HG03571 (cell line): ENCODE data around the gene TMEM154.
"Not testable (repeated sequence)": the region's sequence is repeated elsewhere in the genome, so short reads cannot be mapped to it uniquely, and the experiment has no call there.

Source experiments
- ATAC-seq: cut with Tn5 transposase; IDR thresholded peaks from one replicate; pipeline ENCODE4 v1.9.1; 2021; ENCODE audit not compliant: unreplicated experiment

Gene TMEM154

GRCh38 chr4:152668338-152668964 is 11.3 kb downstream of the TMEM154 start:
- no peak for ATAC-seq

- no peak for ATAC-seq
These were observed 12.0 kb downstream of the TMEM154 start for GRCh38 chr4:152667781-152668180.

GRCh38 chr4:152666946-152667345 is 12.9 kb downstream of the TMEM154 start:
- ATAC-seq: no peak

- ATAC-seq: no peak
These were observed 14.0 kb downstream of the TMEM154 start for GRCh38 chr4:152665691-152666395.

- ATAC-seq: not testable (repeated sequence)
These were observed 15.8 kb downstream of the TMEM154 start for GRCh38 chr4:152664067-152664378.

GRCh38 chr4:152663203-152664066 is 16.4 kb downstream of the TMEM154 start:
- ATAC-seq: peak; percentile 65

- no peak for ATAC-seq
These were observed 18.1 kb downstream of the TMEM154 start for GRCh38 chr4:152661649-152662048.

GRCh38 chr4:152660526-152660925 is 19.3 kb downstream of the TMEM154 start:
- ATAC-seq: no peak

GRCh38 chr4:152659806-152660205 is 20.0 kb downstream of the TMEM154 start:
- ATAC-seq: no peak

- no peak for ATAC-seq
These were observed 22.1 kb downstream of the TMEM154 start for GRCh38 chr4:152657657-152658056.

- ATAC-seq: no peak
These were observed 24.3 kb downstream of the TMEM154 start for GRCh38 chr4:152655272-152656129.

- ATAC-seq: no peak
These were observed 27.7 kb downstream of the TMEM154 start for GRCh38 chr4:152652102-152652501.

GRCh38 chr4:152651473-152652060 is 28.2 kb downstream of the TMEM154 start:
- no peak for ATAC-seq

- no peak for ATAC-seq
These were observed 33.6 kb downstream of the TMEM154 start for GRCh38 chr4:152646221-152646620.

GRCh38 chr4:152644130-152644529 is 35.7 kb downstream of the TMEM154 start:
- no peak for ATAC-seq

GRCh38 chr4:152643153-152644035 is 36.4 kb downstream of the TMEM154 start:
- peak; percentile 90 for ATAC-seq

GRCh38 chr4:152640058-152640921 is 39.5 kb downstream of the TMEM154 start:
- ATAC-seq: no peak

- no peak for ATAC-seq
These were observed 43.9 kb downstream of the TMEM154 start for GRCh38 chr4:152635851-152636250.
